Neuron (in vitro differentiated cells): ENCODE measurements around the gene MDM1.

Experiments used
- H2AFZ ChIP-seq: one replicate; pipeline ENCODE4 v1.6.1; 2013; ENCODE audit warnings: low read depth, mild to moderate bottlenecking, inconsistent platforms, low read length, moderate library complexity
- H3K27me3 ChIP-seq: one replicate; pipeline ENCODE4 v1.6.1; 2013; ENCODE audit warnings: low read length; ENCODE audit not compliant: insufficient read depth
- H3K36me3 ChIP-seq: one replicate; pipeline ENCODE4 v1.6.1; 2013; ENCODE audit warnings: low read length; ENCODE audit not compliant: insufficient read depth
- H3K4me1 ChIP-seq: one replicate; pipeline ENCODE4 v1.6.1; 2013; ENCODE audit warnings: low read length; ENCODE audit not compliant: insufficient read depth
- H3K4me3 ChIP-seq: 2 replicates; pipeline ENCODE4 v1.5.1; 2013; ENCODE audit warnings: mild to moderate bottlenecking, low read length, moderate library complexity
- H3K9me3 ChIP-seq: one replicate; pipeline ENCODE4 v1.6.1; 2013; ENCODE audit warnings: low read length

MDM1 gene

GRCh38 chr12:68270358-68270757 lies 61.8 kb downstream of the MDM1 start:
- H3K4me1 ChIP-seq, result peaks cover 10% of the 10 kb centered on the region
- H2AFZ ChIP-seq, result no peak overlapping the region
- H3K9me3 ChIP-seq, result no peaks in the 10 kb centered on the region
- no peak overlapping the region for H3K4me3 ChIP-seq
- no peaks in the 10 kb centered on the region for H3K27me3 ChIP-seq
- H3K36me3 ChIP-seq, result no peaks in the 10 kb centered on the region

DNA sequence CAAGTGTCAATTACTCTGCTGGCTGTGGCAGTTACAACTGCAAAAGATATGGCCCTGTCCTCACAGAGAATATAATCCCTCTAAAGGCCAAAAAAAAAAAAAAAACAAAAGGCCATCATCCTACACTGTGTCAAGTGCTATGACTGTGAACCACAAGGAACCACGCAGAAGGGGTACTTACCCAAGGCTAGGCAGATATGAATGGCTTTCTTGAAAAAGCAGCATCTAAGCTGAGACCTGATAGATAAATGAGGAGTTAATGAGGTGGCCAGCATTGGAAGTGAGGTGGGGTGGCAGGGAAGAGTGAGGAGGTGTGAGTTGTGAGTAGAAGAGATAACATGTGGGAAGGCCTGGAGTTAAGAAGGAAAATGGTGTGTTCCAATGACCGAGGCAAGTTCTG lies 62.4 kb downstream of the MDM1 start:
- Histone ChIP-seq H3K4me1 (peaks cover 10% of the 10 kb centered on the region), H3K4me3 (no peak overlapping the region), H3K9me3 (no peaks in the 10 kb centered on the region), H3K27me3 (no peaks in the 10 kb centered on the region), H2AFZ (no peak overlapping the region), H3K36me3 (no peaks in the 10 kb centered on the region)

- H3K4me3 ChIP-seq, result no peak overlapping the region
- H2AFZ ChIP-seq, result no peak overlapping the region
- H3K36me3 ChIP-seq, result no peaks in the 10 kb centered on the region
- no peaks in the 10 kb centered on the region for H3K9me3 ChIP-seq
- peaks cover 10% of the 10 kb centered on the region for H3K4me1 ChIP-seq
- no peaks in the 10 kb centered on the region for H3K27me3 ChIP-seq
These were observed 63.2 kb downstream of the MDM1 start for GRCh38 chr12:68268967-68269366.

- H3K36me3 ChIP-seq, result no peaks in the 10 kb centered on the region
- H3K9me3 ChIP-seq, result no peaks in the 10 kb centered on the region
- no peak overlapping the region for H3K4me3 ChIP-seq
- no peak overlapping the region for H2AFZ ChIP-seq
- H3K4me1 ChIP-seq, result peaks cover 10% of the 10 kb centered on the region
- no peaks in the 10 kb centered on the region for H3K27me3 ChIP-seq
These were observed 64.2 kb downstream of the MDM1 start for GRCh38 chr12:68267892-68268396.

DNA sequence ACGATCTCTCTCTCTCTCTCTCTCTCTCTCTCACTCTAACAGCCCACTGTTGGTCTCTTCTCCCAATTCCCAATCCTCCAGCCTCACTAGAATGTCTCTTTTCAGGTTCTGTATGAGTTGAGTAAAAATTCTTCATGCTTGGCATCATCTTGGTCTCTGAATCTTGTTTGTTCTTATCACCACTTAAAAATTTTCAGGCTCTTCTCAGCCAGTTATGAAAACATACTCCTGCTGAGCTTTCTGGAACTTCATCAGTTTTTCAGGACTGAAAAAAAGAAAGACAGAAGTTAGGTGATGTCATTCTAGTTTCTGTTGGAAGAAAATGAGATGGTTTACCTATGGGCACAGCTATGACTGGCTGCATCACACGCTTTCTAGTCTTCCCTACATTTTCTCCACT lies 67.3 kb downstream of the MDM1 start:
- Histone ChIP-seq H3K36me3 (no peaks in the 10 kb centered on the region), H3K9me3 (no peaks in the 10 kb centered on the region), H2AFZ (no peak overlapping the region), H3K4me3 (no peak overlapping the region), H3K4me1 (peaks cover 2% of the 10 kb centered on the region), H3K27me3 (no peaks in the 10 kb centered on the region)

GRCh38 chr12:68264158-68264855 lies 67.9 kb downstream of the MDM1 start:
- H3K9me3 ChIP-seq, result no peaks in the 10 kb centered on the region
- peaks cover 2% of the 10 kb centered on the region for H3K4me1 ChIP-seq
- no peaks in the 10 kb centered on the region for H3K36me3 ChIP-seq
- no peaks in the 10 kb centered on the region for H3K27me3 ChIP-seq
- H3K4me3 ChIP-seq, result no peak overlapping the region
- no peak overlapping the region for H2AFZ ChIP-seq

GRCh38 chr12:68263366-68263765 lies 68.8 kb downstream of the MDM1 start:
- no peaks in the 10 kb centered on the region for H3K27me3 ChIP-seq
- no peak overlapping the region for H3K4me3 ChIP-seq
- no peaks in the 10 kb centered on the region for H3K36me3 ChIP-seq
- no peaks in the 10 kb centered on the region for H3K9me3 ChIP-seq
- peaks cover 2% of the 10 kb centered on the region for H3K4me1 ChIP-seq
- no peak overlapping the region for H2AFZ ChIP-seq

- H3K4me1 ChIP-seq, result peaks cover 2% of the 10 kb centered on the region
- H3K36me3 ChIP-seq, result no peaks in the 10 kb centered on the region
- no peak overlapping the region for H3K4me3 ChIP-seq
- H2AFZ ChIP-seq, result no peak overlapping the region
- H3K9me3 ChIP-seq, result no peaks in the 10 kb centered on the region
- no peaks in the 10 kb centered on the region for H3K27me3 ChIP-seq
These were observed 70.3 kb downstream of the MDM1 start for GRCh38 chr12:68261896-68262295.

DNA sequence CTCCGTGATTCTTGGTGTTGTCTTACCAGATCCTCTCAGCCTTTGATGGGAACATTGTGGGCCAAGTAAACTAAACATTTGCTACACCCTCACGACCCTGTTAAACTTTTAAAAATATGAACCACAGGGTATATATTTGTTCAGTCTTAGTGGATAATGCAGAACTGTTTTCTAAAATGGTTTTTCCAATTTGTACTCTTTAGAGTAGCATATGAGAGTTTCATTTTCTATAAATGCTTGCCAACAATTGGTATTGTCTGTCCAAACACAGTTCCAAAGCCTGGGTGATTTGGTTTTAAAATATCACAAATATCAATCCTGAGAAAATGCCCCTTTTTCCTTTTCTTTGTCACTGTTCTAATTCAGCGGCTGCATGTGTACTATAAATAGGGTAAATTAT lies 72.0 kb downstream of the MDM1 start:
- Histone ChIP-seq H3K9me3 (no peaks in the 10 kb centered on the region), H2AFZ (no peak overlapping the region), H3K27me3 (no peaks in the 10 kb centered on the region), H3K36me3 (no peaks in the 10 kb centered on the region), H3K4me1 (no peaks in the 10 kb centered on the region), H3K4me3 (no peak overlapping the region)

- no peaks in the 10 kb centered on the region for H3K27me3 ChIP-seq
- H2AFZ ChIP-seq, result no peak overlapping the region
- H3K4me3 ChIP-seq, result no peak overlapping the region
- H3K9me3 ChIP-seq, result no peaks in the 10 kb centered on the region
- H3K4me1 ChIP-seq, result no peaks in the 10 kb centered on the region
- H3K36me3 ChIP-seq, result no peaks in the 10 kb centered on the region
These were observed 72.7 kb downstream of the MDM1 start for GRCh38 chr12:68259318-68259940.

DNA sequence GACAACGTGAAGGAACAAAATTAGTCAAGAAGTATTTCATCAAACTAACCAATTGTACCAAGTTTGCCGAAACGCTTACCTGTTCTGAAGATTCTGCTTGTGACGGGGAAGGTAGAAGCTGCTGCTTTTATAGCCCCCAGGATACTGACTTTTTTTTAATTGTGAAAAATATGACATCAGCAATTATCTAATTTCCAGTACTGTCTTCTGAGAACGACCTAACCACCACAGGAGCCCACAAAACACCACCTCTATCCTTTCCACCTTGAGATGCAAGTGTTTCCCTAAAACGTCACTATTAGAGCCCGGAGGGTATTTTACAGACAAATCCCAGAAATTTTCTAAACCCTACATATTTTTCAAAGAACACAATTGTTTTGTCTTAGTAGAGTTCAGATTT lies 78.7 kb downstream of the MDM1 start, which contains the start of gene IL22:
IL22 (minus strand) TSS at position 101 of the 400 bp plus-strand sequence. CDS start 156 bp downstream, outside the sequence.
- Histone ChIP-seq H3K36me3 (no peaks in the 10 kb centered on the region), H3K9me3 (no peaks in the 10 kb centered on the region), H3K27me3 (no peaks in the 10 kb centered on the region), H2AFZ (no peak within 1 kb of the TSS), H3K4me3 (no peak within 1 kb of the TSS), H3K4me1 (no peaks in the 10 kb centered on the region)

DNA sequence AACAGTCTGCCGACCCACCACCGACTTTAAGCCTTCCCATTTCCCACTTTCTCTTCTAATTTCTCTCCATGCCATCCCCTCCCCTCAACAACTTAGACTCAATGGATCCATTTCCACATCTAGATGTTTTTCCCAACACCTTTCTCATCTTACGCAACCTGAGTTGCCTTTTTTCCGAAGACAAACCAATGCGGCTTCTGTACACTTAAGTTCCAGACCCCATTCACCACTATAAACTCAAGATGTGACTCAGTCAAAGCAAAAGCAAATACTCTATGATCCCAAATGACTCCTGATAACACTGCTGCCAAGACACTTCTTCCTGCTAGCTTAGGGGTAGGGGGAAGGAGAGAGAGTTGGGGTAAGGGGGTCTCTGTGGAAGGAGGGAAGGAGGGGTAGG lies 80.1 kb downstream of the MDM1 start:
- Histone ChIP-seq H3K36me3 (no peaks in the 10 kb centered on the region), H3K9me3 (no peaks in the 10 kb centered on the region), H2AFZ (no peak overlapping the region), H3K4me3 (no peak overlapping the region), H3K4me1 (no peaks in the 10 kb centered on the region), H3K27me3 (no peaks in the 10 kb centered on the region)

GRCh38 chr12:68250454-68250853 lies 81.7 kb downstream of the MDM1 start:
- no peaks in the 10 kb centered on the region for H3K9me3 ChIP-seq
- no peaks in the 10 kb centered on the region for H3K4me1 ChIP-seq
- H3K4me3 ChIP-seq, result no peak overlapping the region
- no peak overlapping the region for H2AFZ ChIP-seq
- H3K27me3 ChIP-seq, result no peaks in the 10 kb centered on the region
- H3K36me3 ChIP-seq, result no peaks in the 10 kb centered on the region
